ENCODE results near the gene SRPK3.
"Not testable (repeated sequence)": the region's sequence is repeated elsewhere in the genome, so short reads cannot be mapped to it uniquely, and the experiment has no call there.

Gene SRPK3

DNA sequence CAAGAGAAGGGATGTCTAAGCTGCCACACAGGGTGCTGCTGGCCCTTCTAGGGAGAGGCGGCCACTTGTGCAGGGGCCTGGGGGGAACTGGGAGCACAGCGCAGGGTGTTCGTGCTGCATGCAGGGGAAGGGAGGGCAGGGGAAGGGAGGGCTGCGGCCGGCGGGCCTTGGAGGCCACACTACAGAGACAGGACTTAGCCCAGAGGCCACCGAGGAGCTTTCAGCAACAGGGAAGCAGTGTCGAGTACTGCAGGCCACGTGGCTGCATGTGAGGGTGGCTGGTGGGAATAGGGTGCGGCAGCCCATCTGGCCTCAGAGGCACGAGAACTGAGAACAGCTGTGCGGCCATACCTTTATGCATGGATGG lies 35.8 kb upstream of the SRPK3 start:
- peak in 3 of 10 donors; percentile 19 to 58 (median 45) for DNase-seq
- intact Hi-C loops (cut with DNase I) = not testable (repeated sequence)

DNA sequence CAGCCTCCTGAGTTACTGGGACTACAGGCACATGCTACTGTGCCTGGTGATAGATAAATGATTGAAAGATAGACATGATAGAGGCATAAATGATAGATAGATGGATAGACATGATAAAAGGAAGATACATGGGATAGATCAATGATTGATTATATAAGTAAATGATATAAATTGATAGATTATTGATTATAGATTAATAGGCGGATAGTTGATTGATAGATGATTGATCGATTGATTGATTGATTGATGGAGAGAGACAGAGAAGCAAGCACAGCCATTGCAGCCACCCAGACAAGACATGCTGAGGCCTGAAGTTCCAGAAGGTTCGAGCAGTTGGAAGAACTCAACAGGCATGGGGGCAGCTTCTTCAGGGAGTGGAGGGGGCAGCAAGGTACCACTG lies 34.5 kb upstream of the SRPK3 start:
- DNase-seq = no peak

DNA sequence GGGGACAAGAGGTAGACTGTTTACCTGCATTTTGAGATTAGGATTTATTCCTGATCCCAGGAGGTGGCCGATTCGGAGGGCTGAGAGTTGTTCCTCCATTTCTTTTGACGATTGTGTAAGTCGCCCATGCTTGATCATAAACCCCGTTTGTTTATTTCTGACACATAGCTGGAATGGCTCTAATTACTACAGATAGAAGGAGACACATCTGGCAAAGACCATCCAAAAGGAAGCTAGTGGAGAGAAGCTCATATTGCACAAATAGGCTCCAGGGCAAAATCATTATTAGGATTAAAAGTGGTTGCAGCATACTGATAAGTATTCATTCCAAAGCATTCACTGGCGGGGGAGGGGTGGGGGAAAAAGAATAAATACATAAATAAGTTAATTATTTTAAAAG lies 33.9 kb upstream of the SRPK3 start:
- intact Hi-C loops (cut with DNase I) = not testable (repeated sequence)

More for the DNA sequence above, 34.5 kb upstream of the SRPK3 start:
- intact Hi-C loops (cut with DNase I) = no loop called here

DNA sequence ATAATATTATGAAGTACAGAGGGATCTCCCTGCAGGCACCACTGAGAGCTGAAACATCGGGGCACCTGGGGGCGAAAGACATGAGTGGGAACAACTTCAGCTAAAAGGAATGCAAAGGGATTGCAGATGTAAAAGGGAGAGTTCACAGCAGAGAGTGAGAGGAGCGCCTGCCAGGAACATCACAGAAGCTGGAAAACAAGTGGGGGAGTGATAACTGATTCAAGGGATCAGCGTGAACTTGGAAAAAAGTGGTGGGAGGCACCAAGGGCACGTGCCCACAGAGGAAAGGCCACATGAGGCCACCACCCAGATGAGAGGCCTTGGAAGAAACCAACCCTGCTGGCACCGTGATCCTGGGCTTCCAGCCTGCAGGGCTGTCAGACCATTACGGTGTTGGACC lies 31.8 kb upstream of the SRPK3 start:
- intact Hi-C loops (cut with DNase I) = not testable (repeated sequence)
- peak in 3 of 10 donors; percentile 79 to 83 (median 81) for DNase-seq

More for the DNA sequence above, 33.9 kb upstream of the SRPK3 start:
- not testable (repeated sequence) for DNase-seq

DNA sequence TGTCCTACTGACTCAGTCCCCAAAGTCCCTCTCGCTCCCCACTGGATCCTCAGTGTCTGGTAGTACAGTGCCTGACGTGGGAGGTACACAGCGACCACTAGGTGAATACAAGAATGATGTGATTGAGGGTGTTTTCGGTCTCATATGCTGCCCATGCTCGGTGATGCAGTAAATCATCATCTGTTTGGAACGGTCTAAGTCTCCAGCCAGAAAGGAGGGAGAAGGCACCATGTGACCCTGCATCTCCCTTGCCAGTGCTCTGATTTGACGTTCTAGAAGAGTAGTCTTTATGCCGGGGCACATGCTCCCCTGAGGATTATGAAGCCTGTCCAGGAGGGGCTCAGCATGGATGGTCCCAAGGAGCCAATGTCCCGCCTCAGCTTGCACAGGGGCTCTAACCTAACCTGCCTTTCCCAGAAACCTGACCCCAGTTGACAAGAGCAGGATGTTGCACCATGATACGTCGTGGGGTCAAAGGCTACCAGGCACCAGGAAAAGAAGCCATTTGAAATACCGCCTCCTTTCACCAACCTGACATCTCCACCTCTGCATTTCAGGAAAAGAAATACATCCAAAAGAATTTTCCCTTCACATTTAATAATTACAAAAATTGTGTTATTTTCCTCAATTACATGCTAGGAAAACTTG lies 30.6 kb upstream of the SRPK3 start:
- DNase-seq = peak in 2 of 10 donors; percentile 42 to 60
- intact Hi-C loops (cut with DNase I) = no loop called here

DNA sequence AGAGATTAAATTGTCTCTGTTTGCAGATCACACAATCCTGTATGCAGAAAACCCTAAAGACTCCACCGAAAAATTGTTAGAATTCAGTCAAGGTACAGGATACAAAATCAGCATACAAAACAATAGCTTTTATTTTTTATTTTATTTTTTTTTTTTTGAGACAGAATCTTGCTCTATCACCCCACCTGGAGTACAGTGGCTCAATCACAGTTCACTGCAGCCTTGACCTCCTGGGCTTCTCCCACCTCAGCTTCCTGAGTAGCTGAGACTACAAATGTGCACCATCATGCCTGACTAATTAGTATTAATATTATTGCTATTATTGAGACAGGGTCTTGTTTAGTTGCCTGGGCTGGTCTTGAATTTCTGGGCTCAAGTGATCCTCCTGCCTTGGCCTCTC lies 25.7 kb upstream of the SRPK3 start:
- peak in 1 of 10 donors; percentile 14 for DNase-seq
- intact Hi-C loops (cut with DNase I) = no loop called here

DNA sequence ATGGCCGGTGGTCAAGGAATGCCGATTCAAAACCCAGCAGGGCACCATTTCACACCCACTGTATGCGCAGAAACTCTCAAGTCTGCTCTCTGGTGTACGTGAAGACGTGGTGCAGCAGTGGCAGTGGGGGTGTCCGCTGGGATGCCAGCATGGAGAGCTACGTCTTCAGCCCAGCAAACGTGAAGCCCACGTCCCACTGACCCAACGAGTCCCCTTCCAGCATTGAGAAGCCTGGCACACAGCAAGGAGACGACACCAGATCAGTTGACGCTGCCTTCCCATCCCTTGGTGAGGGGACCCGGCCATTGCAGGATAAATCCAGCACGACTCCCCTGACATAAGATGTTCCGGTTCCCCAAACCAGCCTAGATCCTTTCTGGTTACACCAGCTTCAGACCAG lies 19.0 kb upstream of the SRPK3 start:
- DNase-seq = peak in 4 of 10 donors; percentile 12 to 58 (median 50)
- intact Hi-C loops (cut with DNase I) = no loop called here

DNA sequence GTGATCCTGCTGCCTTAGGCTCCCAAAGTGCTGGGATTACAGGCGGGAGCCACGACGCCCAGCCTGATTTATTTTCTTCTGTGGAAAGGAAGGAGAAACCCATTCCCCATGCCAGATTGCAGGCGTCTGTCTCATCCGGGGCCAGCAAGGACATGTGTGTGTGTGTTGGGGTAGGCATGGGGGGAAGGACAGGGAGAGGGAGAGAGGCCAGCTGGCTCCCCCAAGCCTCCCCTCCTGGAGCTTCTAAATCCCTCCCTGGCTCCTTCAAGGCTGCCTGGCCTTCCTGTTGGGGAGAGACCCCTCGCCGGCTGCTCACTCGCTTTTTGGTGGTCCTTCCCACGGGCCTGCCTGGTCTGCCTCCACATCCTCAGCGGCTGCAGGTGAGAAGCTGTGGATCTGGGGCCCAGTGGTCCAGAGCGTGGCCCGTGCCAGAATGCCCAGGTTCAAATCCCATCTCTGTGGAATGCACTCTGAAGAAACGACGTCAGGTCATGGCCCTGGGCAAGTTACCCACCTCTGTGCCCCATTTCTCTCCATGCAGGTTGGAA lies 18.1 kb upstream of the SRPK3 start:
- DNase-seq = peak in 5 of 10 donors; percentile 12 to 67 (median 47)
- intact Hi-C loops (cut with DNase I) = no loop called here

DNA sequence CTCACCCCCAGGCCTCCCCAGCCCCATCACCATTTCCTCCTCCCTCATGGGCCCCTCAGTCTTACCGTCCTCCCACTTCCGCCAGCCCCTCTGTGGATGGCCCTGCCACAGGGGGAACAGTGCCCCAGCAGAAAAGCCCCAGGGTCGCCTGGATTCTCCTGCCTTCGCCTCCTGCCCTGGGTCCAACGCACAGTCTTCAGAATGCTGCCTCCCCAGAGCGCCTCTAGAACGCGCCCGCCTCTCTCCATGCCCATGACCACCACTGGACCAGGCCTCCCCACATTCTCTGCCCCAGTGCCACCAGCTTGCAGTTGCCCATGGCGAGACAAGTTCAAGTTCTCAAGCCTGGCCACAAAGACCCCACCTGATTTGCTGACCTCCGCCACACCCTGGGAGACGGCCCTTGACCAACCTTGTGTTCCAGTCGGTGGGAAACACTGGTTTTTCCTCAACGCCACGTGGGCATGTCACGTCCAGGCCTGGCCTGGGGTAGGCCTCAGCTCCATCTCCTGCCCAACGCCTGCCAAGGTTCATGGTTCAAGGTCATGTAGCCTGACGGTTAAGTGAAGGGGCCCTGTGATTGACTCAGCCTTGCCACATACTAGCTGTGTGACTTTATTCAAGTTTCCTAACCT lies 17.4 kb upstream of the SRPK3 start:
- DNase-seq = peak in 4 of 10 donors; percentile 7 to 79 (median 60)
- intact Hi-C loops (cut with DNase I) = no loop called here

DNA sequence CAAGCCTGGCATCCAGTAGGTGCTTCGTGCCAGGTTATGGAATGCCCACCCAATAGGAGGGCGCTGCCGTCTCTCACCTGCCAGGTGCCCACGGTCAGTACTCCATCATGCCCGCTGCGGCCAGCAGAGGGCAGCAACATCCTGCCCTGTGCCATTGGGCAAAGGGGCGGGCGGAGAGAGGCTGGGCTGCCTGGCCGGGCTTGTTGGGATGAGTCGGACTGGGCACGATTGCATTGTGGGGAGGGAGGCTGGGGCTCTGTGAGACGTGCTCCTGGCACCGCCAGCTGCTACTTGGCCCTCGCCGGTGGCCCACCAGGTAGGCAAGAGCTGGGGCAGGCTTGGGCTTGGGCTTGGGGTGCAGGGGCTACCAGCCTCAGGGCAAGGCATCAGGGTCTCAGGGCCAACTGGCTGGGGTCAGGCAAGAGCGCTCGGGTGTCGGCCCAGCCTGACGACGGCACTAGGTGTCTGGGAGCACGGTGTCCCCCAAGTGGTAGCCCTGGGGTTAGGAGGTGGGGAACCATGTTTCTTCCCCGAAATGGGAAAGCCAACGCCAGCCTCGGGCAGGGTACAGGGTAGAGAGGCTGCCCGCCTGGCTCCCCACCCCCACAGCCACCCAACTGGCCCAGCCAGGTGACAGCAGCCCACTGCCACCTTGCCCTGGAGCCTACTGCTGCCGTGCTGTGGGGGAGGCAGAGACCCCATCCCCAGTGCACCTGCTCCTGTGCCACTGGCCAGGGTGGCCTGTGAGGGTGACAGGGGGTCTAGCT lies 16.7 kb upstream of the SRPK3 start, which contains the start of gene PLXNB3:
Gene PLXNB3 (plus strand): TSS at position 261 of the 767 bp plus-strand sequence. CDS start 1,287 bp downstream, outside the sequence.
- intact Hi-C loops (cut with DNase I) = loop anchor here (1.0 kb wide), 3 partner anchors 164 to 189 kb away; no protein-coding TSS in a partner anchor
- DNase-seq = peak; percentile 76 to 98 (median 88)

DNA sequence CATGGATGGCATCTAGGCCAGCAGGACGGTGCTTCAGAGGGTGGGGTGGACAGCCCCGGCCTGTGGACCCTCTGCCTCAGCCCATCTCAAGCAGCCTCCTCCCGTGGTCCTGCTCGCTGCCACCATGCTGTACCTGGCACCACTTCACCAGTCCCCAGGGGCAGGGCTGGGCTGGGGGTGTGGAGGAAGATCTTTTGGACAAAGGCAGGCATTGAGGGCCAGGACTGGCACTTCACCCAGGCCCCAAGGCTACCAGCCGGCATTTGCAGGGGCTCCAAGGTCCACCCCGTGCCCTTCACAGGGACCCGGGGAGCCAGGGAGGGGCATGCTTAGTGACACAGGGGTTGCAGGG lies 16.1 kb upstream of the SRPK3 start:
- no peak for DNase-seq
- intact Hi-C loops (cut with DNase I) = loop anchor here (1.0 kb wide), 3 partner anchors 164 to 189 kb away; no protein-coding TSS in a partner anchor

DNA sequence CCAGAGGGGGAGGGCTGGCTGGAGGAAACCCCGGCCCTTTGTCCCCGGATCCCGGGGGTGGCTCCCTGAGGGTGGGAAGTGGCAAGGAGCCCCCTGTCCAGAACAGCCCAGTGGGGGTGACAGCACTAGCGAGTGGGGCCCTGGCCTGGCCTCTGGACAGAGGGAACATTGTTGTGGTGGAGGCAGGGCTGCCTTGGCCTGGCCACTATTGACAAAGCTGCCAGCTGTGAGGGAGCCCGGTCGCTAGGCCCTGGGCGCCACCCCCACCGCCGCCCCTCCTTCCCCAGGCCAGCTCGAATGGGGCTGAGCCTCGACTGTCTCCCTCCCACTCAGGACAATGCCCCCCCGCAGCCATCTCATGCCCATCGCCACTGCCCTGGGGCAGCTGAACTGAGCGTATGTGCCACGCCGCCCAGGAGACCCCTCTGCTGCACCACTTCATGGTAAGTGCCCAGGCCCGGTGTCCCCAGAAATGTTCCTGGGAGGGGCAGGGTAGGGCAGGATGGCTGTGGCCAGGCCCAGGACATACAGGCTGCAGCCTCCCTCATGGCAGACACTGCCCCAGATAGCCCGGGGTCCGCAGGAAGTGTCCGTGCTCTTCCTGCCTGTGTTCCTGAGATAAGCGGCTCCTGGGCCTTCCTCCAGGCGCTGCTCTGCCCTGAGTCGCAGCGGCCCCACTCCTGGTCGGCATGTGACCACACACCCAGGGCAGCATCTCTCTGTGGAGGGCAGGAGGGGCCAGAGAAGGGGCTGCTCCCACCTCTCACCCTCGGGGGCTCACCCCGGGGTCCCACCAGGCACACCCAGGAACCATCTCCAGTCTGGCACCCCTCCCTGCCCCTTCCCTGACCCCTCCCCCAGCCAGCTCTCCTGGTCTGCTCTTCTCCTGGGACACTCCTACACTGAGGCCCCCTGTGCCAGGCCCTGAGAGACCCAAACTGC lies 15.4 kb upstream of the SRPK3 start:
- DNase-seq = peak; percentile 74 to 99 (median 92)
- intact Hi-C loops (cut with DNase I) = no loop called here

DNA sequence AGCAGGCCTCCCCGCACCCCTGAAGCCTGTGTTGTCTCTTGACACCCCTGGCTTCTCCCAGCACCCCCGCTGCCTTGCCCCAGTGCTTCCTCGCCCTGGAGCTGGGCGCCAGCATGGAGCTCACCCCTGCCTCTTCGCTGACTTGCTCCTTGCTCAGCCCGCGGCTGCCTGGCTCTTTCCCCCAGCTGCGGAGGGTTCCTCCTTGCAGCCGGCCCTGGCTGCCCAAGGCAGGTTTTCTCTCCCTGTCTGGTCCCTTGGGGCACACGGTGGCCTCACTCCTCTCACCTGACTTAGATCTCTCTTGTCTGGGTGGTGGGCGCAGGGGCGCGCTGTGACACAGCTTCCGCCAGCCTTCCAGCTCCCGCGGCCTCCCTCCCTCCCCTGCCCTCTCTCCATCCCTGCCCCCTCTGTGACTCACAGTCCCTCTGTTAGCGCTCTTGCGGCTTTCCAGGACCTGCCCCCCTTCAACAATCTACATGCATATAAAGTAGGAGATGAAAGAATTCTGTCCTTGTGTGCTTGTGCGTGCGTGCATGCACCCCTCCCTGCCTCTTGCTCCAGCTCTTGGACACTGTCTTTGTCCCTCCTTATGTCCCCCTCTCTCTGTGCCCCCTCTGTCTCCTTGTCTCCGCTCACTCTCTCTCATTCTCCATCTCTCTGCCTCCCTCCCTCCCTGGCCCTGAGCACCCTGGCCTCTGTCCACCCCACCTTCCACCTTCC lies 14.6 kb upstream of the SRPK3 start:
- intact Hi-C loops (cut with DNase I) = no loop called here

DNA sequence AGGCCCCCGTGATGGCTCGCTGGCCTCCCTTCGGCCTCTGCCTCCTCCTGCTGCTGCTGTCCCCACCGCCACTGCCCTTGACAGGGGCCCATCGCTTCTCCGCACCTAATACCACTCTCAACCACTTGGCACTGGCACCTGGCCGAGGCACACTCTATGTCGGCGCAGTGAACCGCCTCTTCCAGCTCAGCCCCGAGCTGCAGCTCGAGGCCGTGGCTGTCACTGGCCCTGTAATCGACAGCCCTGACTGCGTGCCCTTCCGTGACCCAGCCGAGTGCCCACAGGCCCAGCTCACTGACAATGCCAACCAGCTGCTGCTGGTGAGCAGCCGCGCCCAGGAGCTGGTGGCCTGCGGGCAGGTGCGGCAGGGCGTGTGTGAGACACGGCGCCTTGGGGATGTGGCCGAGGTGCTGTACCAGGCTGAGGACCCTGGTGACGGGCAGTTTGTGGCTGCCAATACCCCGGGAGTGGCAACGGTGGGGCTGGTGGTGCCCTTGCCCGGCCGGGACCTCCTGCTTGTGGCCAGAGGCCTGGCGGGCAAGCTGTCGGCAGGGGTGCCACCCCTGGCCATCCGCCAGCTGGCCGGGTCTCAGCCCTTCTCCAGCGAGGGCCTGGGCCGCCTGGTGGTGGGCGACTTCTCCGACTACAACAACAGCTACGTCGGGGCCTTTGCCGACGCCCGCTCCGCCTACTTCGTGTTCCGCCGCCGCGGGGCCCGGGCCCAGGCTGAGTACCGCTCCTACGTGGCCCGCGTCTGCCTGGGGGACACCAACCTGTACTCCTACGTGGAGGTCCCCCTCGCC lies 13.8 kb upstream of the SRPK3 start:
- intact Hi-C loops (cut with DNase I) = no loop called here
- DNase-seq = peak in 5 of 10 donors; percentile 17 to 86 (median 75)

More for the DNA sequence above, 14.6 kb upstream of the SRPK3 start:
- DNase-seq = peak in 9 of 10 donors; percentile 33 to 94 (median 61)

DNA sequence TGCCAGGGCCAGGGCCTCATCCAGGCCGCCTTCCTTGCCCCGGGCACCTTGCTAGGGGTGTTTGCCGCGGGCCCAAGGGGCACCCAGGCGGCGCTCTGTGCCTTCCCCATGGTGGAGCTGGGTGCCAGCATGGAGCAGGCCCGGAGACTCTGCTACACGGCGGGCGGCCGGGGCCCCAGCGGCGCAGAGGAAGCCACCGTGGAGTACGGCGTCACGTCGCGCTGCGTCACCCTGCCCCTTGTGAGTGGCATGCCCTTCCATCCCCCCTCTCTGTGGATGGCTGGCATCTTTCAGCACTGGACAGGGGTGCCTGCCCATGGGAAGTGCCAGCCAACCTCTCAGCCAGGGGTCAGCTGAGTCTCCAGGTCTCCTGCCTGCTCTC lies 13.2 kb upstream of the SRPK3 start:
- intact Hi-C loops (cut with DNase I) = no loop called here
- peak in 4 of 10 donors; percentile 15 to 83 (median 65) for DNase-seq

DNA sequence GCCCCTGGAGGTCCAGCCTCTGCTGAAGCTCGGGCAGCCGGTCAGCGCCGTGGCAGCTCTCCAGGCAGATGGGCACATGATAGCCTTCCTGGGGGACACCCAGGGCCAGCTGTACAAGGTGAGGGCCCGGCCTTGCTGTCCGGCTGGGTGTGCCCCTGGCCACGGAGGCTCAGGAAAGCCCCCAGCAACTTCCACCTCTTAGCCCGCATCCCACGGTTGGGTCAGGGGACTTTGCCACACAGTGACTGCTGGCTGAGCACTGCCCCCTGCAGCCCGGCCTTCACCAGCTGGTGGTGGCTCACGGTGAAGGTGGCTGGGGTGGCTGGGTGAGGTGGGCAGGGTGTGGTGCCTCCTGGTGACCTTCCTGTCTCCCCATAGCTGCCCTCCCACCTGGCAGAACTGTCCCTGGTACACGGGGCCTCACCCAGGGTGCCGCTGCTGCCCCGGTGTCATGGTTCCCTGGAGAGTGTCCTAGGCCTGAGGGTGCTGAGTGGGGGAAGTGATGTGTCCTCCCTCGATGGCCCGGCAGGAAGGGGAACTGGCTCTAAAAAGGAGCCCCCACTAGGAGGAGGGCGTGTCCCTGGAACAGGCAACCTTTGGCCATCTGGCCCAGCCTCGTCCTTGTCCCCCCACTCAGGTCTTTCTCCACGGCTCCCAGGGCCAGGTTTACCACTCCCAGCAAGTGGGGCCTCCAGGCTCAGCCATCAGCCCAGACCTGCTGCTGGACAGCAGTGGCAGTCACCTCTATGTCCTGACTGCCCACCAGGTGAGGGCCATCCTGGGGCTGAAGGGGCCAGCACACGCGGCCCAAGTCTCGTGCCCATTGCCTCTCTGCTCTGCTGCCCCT lies 12.3 kb upstream of the SRPK3 start:
- peak in 4 of 10 donors; percentile 19 to 83 (median 69) for DNase-seq
- intact Hi-C loops (cut with DNase I) = no loop called here

DNA sequence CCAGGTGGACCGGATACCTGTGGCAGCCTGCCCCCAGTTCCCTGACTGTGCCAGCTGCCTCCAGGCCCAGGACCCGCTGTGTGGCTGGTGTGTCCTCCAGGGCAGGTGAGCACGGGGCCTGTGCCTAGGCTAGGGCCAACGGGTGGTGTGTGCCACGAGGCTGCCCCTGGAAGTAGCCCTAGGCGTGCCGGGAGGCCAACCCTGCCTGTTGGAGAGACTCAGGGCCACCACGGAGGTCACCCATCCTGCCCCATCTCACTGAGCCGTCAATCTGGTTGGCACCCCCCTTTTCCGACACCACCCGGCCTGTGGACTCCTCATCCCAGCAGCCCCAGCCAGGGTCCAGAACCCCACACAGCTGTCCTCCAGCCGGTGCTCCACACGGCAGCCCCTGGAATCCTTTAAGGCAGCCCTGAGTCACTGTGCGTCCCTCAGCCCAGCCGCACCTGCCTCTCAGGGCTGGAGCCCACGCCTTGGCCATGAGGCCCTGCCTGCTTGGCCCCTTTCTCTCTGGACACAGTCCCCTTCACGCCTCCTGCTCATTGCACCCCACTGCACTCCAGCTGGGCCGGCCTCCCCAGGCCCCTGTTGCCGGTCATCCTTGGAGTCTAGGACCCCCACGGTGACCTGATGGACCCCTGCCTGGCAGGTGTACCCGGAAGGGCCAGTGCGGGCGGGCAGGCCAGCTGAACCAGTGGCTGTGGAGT lies 11.5 kb upstream of the SRPK3 start:
- DNase-seq = peak in 4 of 10 donors; percentile 13 to 81 (median 52)

More for the DNA sequence above, 11.5 kb upstream of the SRPK3 start:
- intact Hi-C loops (cut with DNase I) = no loop called here

All from posterior cingulate gyrus (tissue), 11 donors.